K562 (cell line): ENCODE data around the gene GALM. TPM values are rescaled to one million over a fixed set of nuclear protein-coding genes. Genes with fewer than 3 reads are reported as not detected.

Source experiments
- ATF6 ChIP-seq: sonication (generic); formaldehyde crosslinking; IDR thresholded peaks from 2 replicates; pipeline ENCODE4 v1.4.0; 2020; ENCODE audit warnings: mild to moderate bottlenecking, missing genetic modification reagents
- CTBP1 ChIP-seq: fragments of 450-650 bp; IDR thresholded peaks from 2 replicates; pipeline ENCODE4 v1.6.1; 2016; ENCODE audit warnings: borderline replicate concordance
- E2F5 ChIP-seq: sonication (generic); formaldehyde crosslinking; IDR thresholded peaks from 2 replicates; pipeline ENCODE4 v1.8.0; 2022; ENCODE audit warnings: mild to moderate bottlenecking, missing genetic modification reagents
- NR2C1 ChIP-seq, 2 experiments: fragments of 450-650 bp; IDR thresholded peaks; 2 replicates each; pipeline ENCODE4 v1.6.1; 2017; ENCODE audit warnings: mild to moderate bottlenecking in 2 of 2, antibody characterized with exemption in 1 of 2, inconsistent platforms in 1 of 2, missing compliant biosample characterization in 1 of 2, missing genetic modification characterization in 1 of 2
- SIN3A ChIP-seq, 2 experiments: fragments of 150-350 bp in 1 of 2; IDR thresholded peaks; 2 replicates each; pipeline ENCODE4 v1.6.1; 2011 to 2016; ENCODE audit warnings: borderline replicate concordance in 2 of 2, low read depth in 2 of 2, low read length in 2 of 2, mild to moderate bottlenecking in 2 of 2, moderate library complexity in 2 of 2; ENCODE audit not compliant: control insufficient read depth in 1 of 2
- SIN3B ChIP-seq: fragments of 450-650 bp; IDR thresholded peaks from 2 replicates; pipeline ENCODE4 v1.6.1; 2017; ENCODE audit warnings: low read depth, mild to moderate bottlenecking, moderate library complexity
- SMAD2 ChIP-seq: fragments of 150-350 bp; IDR thresholded peaks from 2 replicates; pipeline ENCODE4 v1.6.1; 2014; ENCODE audit warnings: low read depth, mild to moderate bottlenecking, low read length
- SP2 ChIP-seq: IDR thresholded peaks from 2 replicates; pipeline ENCODE4 v1.6.1; 2011; ENCODE audit warnings: mild to moderate bottlenecking, low read depth, low read length, moderate library complexity; ENCODE audit not compliant: poor library complexity, severe bottlenecking; ENCODE audit errors: extremely low read depth
- SRF ChIP-seq, 2 experiments: fragments of 250-450, 450-650 bp in 1 of 2; sonication (Bioruptor Pico) in 1 of 2; sonication (generic) in 1 of 2; formaldehyde crosslinking; IDR thresholded peaks; 2 replicates each; pipeline versions ENCODE4 v1.5.0 to v1.5.1; 2020 to 2022; ENCODE audit warnings: mild to moderate bottlenecking in 1 of 2, missing genetic modification reagents in 1 of 2
- U2AF1 ChIP-seq: fragments of 200-400 bp; formaldehyde crosslinking; optimal IDR thresholded peaks from 2 replicates; pipeline ENCODE3; 2017; ENCODE audit warnings: mild to moderate bottlenecking, low read depth, low read length, moderate library complexity
- ZBTB9 ChIP-seq: fragments of 450-650 bp; formaldehyde crosslinking; IDR thresholded peaks from 2 replicates; pipeline ENCODE4 v1.4.0; 2020; ENCODE audit warnings: mild to moderate bottlenecking, moderate library complexity
- ZNF134 ChIP-seq: fragments of 250-450 bp; sonication (Bioruptor Pico); conservative IDR thresholded peaks from 2 replicates; pipeline ENCODE4 v1.4.0; 2020
- ZNF224 ChIP-seq: sonication (generic); formaldehyde crosslinking; IDR thresholded peaks from 2 replicates; pipeline ENCODE4 v1.8.0; 2022; ENCODE audit warnings: mild to moderate bottlenecking, missing genetic modification reagents
- ZSCAN29 ChIP-seq: fragments of 450-650 bp; IDR thresholded peaks from 2 replicates; pipeline ENCODE4 v1.6.1; 2017
- polyA plus RNA-seq, 8 experiments: library from polyadenylated mRNA; depleted of rRNA in 4 of 8; stranded (reverse) in 5 of 8; unstranded in 3 of 8; fragments of >200 nt; fragmentation: Nextera tagmentation in 2 of 8; fragmentation: Illumina TruSeq in 1 of 8; extraction: Ambion mirVana in 2 of 8; extraction: Trizol in 1 of 8; gene quantifications; 2 replicates each; pipeline versions ENCODE4 v1.2.1 to v1.2.3, GENCODE V29; 2011 to 2014; ENCODE audit warnings: inconsistent platforms in 1 of 8, missing spikeins in 1 of 8
- total RNA-seq, 7 experiments: library from RNA; depleted of rRNA in 6 of 7; stranded (reverse); fragments of >200 nt in 6 of 7; fragmentation: Illumina TruSeq in 2 of 7; extraction: Trizol in 2 of 7; gene quantifications; 2 replicates each; pipeline versions ENCODE4 v1.2.1 to v1.2.3, GENCODE V29; 2011 to 2021; ENCODE audit warnings: low replicate concordance in 1 of 7
- TF ChIP-seq, protein P1 (sequence below): fragments of 450-650 bp; formaldehyde crosslinking; IDR thresholded peaks from 2 replicates; pipeline ENCODE4 v1.4.0; 2022; ENCODE audit warnings: missing genetic modification characterization
- TF ChIP-seq, protein P2 (sequence below): fragments of 250-450 bp; sonication (Bioruptor Pico); IDR thresholded peaks from 2 replicates; pipeline ENCODE4 v1.9.0; 2021; ENCODE audit warnings: mild to moderate bottlenecking, inconsistent platforms

The GALM gene
- total and polyA plus RNA-seq, 9 of the 15 experiments (the other 6 are each of a cell fraction or from before 2014, with no cell fraction given): 22.1 to 51.7 (median 27.9) TPM

DNA sequence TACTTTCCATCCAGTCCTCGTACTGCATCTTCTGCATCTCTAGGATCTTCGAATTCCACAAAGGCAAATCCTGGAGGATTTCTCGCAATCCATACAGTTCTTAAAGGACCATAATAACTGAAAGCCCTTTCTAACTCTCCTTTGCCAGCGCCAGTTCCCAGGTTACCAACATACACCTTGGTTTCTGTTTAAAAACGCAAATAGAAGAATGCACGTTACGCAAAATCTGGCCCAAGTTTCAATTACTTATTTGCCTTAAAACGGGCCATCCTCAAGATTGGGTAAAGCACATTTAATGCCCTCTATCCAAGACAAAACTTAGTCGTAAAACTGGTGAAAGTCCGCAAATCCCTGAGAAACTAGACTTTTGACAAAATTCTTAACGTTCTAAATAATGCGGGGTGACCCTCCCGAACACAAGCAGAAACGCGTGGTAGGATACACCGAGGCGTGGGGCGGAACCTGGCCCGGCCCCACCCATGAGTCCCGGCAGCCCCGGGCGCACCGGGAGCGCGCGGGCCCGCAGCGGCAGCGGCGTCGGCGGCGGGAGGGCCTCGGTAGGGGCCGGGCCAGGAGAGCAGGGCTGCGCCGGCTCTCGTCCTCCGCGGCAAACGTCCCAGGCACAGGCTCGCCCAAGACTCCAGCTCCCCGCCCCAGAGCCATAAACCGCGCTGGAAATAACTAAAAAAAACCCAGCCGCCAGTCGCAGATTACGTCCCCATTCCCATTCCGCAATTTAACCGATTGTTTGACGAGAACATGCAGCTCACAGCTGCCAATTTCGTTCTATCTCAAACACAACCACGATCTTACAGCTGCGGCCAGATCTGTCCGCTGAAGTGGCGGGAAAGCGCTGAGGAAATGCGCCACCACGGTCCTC, 84.3 kb downstream of the GALM start (continued):
- TF ChIP-seq ATF6 (CRISPR knock-in tag) (no peak), ZSCAN29 (0 out of 2 replicates have a peak, but pooled peaks have one; percentile 39), SRF (CRISPR knock-in tag; IDR thresholded peaks at IDR 0.05) (peak in 1 of 2 experiments; percentile 69; a peak in 1 of 4 replicates), ZNF134 (CRISPR knock-in tag) (no peak), E2F5 (no peak), ZNF224 (CRISPR knock-in tag) (no peak), U2AF1 (peak; percentile 29), SIN3A (IDR thresholded peaks at IDR 0.05; ENCODE audit: borderline replicate concordance in 2 of 2, control insufficient read depth in 1 of 2, low read depth in 2 of 2, low read length in 2 of 2) (peak in 1 of 2 experiments; percentile 79; a peak in 1 of 4 replicates), SIN3B (peak; percentile 23; the same call in 1 of the 2 replicates), ZBTB9 (CRISPR knock-in tag) (no peak; the same call in 1 of the 2 replicates), SMAD2 (no peak), SP2 (no peak), CTBP1 (peak; percentile 18; the same call in 1 of the 2 replicates), NR2C1 (IDR thresholded peaks at IDR 0.05) (no peak), NR2C1 (tag; IDR thresholded peaks at IDR 0.05) (no peak)
- TF ChIP-seq, protein P1, sequence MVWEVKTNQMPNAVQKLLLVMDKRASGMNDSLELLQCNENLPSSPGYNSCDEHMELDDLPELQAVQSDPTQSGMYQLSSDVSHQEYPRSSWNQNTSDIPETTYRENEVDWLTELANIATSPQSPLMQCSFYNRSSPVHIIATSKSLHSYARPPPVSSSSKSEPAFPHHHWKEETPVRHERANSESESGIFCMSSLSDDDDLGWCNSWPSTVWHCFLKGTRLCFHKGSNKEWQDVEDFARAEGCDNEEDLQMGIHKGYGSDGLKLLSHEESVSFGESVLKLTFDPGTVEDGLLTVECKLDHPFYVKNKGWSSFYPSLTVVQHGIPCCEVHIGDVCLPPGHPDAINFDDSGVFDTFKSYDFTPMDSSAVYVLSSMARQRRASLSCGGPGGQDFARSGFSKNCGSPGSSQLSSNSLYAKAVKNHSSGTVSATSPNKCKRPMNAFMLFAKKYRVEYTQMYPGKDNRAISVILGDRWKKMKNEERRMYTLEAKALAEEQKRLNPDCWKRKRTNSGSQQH (CRISPR knock-in tag): no peak
- TF ChIP-seq, protein P2, sequence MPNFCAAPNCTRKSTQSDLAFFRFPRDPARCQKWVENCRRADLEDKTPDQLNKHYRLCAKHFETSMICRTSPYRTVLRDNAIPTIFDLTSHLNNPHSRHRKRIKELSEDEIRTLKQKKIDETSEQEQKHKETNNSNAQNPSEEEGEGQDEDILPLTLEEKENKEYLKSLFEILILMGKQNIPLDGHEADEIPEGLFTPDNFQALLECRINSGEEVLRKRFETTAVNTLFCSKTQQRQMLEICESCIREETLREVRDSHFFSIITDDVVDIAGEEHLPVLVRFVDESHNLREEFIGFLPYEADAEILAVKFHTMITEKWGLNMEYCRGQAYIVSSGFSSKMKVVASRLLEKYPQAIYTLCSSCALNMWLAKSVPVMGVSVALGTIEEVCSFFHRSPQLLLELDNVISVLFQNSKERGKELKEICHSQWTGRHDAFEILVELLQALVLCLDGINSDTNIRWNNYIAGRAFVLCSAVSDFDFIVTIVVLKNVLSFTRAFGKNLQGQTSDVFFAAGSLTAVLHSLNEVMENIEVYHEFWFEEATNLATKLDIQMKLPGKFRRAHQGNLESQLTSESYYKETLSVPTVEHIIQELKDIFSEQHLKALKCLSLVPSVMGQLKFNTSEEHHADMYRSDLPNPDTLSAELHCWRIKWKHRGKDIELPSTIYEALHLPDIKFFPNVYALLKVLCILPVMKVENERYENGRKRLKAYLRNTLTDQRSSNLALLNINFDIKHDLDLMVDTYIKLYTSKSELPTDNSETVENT (CRISPR knock-in tag): 0 out of 2 replicates have a peak, but pooled peaks have one; percentile 14
